HL-60 (cell line): ENCODE data around the gene SERTM2.
"Not testable (repeated sequence)": the region's sequence is repeated elsewhere in the genome, so short reads cannot be mapped to it uniquely, and the experiment has no call there.

ENCODE experiments used
- DNase-seq, 2 experiments: peaks; one replicate each; pipeline ENCODE4 v3.0.0-alpha.2; 2010 to 2020; ENCODE audit warnings: low read depth in 1 of 2, low spot score in 1 of 2
- H3K27ac ChIP-seq: fragments of 250-450 bp; sonication (Bioruptor Pico); replicated peaks from 2 replicates; pipeline ENCODE4 v1.5.1; 2020; ENCODE audit warnings: mild to moderate bottlenecking, moderate library complexity
- H3K27me3 ChIP-seq: fragments of 250-450 bp; sonication (Bioruptor Pico); 2 replicates; pipeline ENCODE4 v1.5.1; 2021; ENCODE audit warnings: mild to moderate bottlenecking, moderate library complexity; ENCODE audit not compliant: insufficient read depth, poor library complexity, severe bottlenecking
- H3K4me3 ChIP-seq: replicated peaks from 2 replicates; pipeline ENCODE4 v1.5.1; 2011; ENCODE audit warnings: mild to moderate bottlenecking, control low read depth, low read length; ENCODE audit not compliant: insufficient read depth
- GABPA ChIP-seq: IDR thresholded peaks from 2 replicates; pipeline ENCODE4 v1.6.1; 2012; ENCODE audit warnings: low read depth
- POLR2AphosphoS5 ChIP-seq: IDR thresholded peaks from 2 replicates; pipeline ENCODE4 v1.6.1; 2012; ENCODE audit warnings: low read depth
- SPI1 ChIP-seq: IDR thresholded peaks from 2 replicates; pipeline ENCODE4 v1.6.1; 2012; ENCODE audit warnings: low read depth, mild to moderate bottlenecking, borderline replicate concordance
- TF ChIP-seq, protein P1 (sequence below): IDR thresholded peaks from 2 replicates; pipeline ENCODE4 v1.6.1; 2012; ENCODE audit warnings: low read depth; ENCODE audit not compliant: insufficient replicate concordance
- TF ChIP-seq, protein P2 (sequence below): IDR thresholded peaks from one replicate; pipeline ENCODE4 v1.5.1; 2011; ENCODE audit warnings: low read length, control low read depth, inconsistent platforms; ENCODE audit not compliant: insufficient read depth

The SERTM2 gene

DNA sequence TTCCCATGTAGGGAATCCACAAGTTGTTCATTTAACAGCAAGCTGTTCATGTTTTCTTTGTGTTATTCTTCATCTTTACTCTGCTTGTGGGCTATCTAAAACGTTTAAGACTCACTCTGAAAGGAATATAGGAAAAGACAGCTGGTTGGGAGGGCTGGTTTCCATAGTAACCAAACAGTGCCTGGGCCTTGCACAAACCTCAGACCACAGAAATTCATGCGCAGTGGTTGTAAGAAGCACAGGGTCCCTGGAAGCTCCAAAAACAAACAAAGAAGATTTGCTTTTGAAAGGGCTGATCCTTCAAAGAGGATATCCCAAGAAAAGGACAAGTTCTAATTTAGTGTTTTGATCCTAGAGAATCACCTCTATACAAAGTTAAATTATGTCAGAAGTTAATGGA, 7.8 kb downstream of the SERTM2 start:
- no peak for DNase-seq
- Histone ChIP-seq H3K4me3 (no peak overlapping the region), H3K27ac (no peak overlapping the region), H3K27me3 (no peaks in the 10 kb centered on the region)
- TF ChIP-seq, protein P1, sequence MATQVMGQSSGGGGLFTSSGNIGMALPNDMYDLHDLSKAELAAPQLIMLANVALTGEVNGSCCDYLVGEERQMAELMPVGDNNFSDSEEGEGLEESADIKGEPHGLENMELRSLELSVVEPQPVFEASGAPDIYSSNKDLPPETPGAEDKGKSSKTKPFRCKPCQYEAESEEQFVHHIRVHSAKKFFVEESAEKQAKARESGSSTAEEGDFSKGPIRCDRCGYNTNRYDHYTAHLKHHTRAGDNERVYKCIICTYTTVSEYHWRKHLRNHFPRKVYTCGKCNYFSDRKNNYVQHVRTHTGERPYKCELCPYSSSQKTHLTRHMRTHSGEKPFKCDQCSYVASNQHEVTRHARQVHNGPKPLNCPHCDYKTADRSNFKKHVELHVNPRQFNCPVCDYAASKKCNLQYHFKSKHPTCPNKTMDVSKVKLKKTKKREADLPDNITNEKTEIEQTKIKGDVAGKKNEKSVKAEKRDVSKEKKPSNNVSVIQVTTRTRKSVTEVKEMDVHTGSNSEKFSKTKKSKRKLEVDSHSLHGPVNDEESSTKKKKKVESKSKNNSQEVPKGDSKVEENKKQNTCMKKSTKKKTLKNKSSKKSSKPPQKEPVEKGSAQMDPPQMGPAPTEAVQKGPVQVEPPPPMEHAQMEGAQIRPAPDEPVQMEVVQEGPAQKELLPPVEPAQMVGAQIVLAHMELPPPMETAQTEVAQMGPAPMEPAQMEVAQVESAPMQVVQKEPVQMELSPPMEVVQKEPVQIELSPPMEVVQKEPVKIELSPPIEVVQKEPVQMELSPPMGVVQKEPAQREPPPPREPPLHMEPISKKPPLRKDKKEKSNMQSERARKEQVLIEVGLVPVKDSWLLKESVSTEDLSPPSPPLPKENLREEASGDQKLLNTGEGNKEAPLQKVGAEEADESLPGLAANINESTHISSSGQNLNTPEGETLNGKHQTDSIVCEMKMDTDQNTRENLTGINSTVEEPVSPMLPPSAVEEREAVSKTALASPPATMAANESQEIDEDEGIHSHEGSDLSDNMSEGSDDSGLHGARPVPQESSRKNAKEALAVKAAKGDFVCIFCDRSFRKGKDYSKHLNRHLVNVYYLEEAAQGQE: no peak
- TF ChIP-seq SPI1: no peak
- TF ChIP-seq POLR2AphosphoS5: no peak
- no peak for TF ChIP-seq GABPA
- TF ChIP-seq, protein P2, sequence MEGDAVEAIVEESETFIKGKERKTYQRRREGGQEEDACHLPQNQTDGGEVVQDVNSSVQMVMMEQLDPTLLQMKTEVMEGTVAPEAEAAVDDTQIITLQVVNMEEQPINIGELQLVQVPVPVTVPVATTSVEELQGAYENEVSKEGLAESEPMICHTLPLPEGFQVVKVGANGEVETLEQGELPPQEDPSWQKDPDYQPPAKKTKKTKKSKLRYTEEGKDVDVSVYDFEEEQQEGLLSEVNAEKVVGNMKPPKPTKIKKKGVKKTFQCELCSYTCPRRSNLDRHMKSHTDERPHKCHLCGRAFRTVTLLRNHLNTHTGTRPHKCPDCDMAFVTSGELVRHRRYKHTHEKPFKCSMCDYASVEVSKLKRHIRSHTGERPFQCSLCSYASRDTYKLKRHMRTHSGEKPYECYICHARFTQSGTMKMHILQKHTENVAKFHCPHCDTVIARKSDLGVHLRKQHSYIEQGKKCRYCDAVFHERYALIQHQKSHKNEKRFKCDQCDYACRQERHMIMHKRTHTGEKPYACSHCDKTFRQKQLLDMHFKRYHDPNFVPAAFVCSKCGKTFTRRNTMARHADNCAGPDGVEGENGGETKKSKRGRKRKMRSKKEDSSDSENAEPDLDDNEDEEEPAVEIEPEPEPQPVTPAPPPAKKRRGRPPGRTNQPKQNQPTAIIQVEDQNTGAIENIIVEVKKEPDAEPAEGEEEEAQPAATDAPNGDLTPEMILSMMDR: no peak

DNA sequence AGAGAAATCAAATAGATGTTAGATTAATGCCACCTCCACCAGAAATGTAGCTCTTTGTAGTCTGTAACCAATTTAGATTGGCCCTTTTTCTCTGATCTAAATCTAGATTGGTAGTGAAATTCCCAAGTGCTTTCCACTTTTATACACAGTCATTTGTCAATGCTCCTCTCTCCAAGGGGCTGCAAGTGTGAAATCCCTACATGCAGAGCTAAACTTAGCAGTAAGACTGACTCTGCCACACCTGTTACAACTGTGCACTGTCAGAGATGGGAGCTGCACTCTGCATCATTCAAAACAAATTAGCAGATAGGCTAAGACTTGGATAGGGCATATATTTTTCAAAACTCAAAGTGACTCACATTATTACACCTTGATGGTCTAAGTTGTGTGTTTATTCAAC, 9.1 kb downstream of the SERTM2 start:
- TF ChIP-seq GABPA (no peak), SPI1 (no peak), POLR2AphosphoS5 (no peak)
- TF ChIP-seq, protein P2: no peak
- Histone ChIP-seq H3K27ac (no peak overlapping the region), H3K4me3 (no peak overlapping the region), H3K27me3 (no peaks in the 10 kb centered on the region)
- no peak for DNase-seq

DNA sequence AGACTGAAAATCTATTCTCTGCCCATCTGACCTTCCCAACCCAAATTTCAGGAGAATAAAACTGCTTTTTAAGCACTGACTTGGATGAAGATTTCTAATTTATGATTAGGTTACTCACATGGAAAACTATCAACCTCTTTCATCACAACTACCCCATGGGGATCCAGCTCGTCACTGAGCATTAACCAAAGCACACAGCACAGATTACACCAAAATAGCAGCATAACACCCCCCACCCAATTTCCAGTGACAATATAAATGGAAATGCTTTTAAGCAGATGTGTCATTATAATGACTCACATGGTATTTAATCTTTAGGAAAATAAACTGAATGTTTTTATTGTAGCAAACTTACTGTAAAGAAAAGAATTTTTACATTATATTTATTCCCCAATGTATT, 9.7 kb downstream of the SERTM2 start:
- no peak for DNase-seq
- no peak overlapping the region for H3K4me3 ChIP-seq
- H3K27ac ChIP-seq: no peak overlapping the region
- H3K27me3 ChIP-seq: no peaks in the 10 kb centered on the region
- TF ChIP-seq POLR2AphosphoS5 (no peak), SPI1 (no peak), GABPA (no peak)
- TF ChIP-seq, protein P2: no peak
- TF ChIP-seq, protein P1: no peak

DNA sequence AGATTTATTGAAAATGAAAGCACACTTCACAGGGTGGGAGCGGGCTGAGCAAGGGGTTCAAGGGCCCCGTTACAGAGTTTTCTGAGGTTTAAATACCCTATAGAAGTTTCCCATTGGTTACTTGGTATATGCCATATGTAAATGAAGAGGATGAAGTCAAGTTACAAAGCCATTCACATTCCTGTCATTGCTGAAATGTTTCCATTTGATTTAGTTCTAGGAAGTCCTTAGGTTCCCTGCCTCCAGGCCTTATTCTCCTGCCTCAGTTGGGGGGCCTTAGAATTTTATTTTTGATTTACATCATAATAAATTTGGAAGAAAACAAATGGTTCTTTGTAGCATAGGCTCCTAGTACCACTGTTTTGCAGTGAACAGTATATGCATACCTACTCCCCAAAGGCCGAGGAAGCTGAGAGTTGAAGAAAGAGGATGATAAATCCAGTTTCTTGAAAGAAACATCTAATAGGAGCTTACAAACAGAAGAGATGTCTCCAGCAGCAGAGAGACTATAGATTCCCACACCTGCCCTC, 31.8 kb downstream of the SERTM2 start:
- DNase-seq: no peak
- Histone ChIP-seq H3K27me3 (no peaks in the 10 kb centered on the region), H3K4me3 (no peak overlapping the region), H3K27ac (no peak overlapping the region)
- TF ChIP-seq, protein P2: no peak
- TF ChIP-seq GABPA (no peak), POLR2AphosphoS5 (no peak), SPI1 (no peak)
- TF ChIP-seq, protein P1: no peak

DNA sequence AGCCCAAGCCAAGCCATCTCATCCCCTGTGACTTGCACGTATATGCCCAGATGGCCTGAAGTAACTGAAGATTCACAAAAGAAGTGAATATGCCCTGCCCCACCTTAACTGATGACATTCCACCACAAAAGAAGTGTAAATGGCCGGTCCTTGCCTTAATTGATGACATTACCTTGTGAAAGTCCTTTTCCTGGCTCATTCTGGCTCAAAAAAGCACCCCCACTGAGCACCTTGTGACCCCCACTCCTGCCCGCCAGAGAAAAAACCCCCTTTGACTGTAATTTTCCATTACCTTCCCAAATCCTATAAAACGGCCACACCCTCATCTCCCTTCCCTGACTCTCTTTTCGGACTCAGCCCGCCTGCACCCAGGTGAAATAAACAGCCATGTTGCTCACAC, 37.8 kb downstream of the SERTM2 start:
- H3K27ac ChIP-seq, H3K27me3 ChIP-seq, H3K4me3 ChIP-seq, DNase-seq: not testable (repeated sequence)
